Endothelial cell of umbilical vein (primary cell): ENCODE measurements around the gene PCGF3. TPM values are rescaled to one million over a fixed set of nuclear protein-coding genes. Genes with fewer than 3 reads are reported as not detected.

Experiments
- BruUV-seq: library from RNA; stranded (reverse); fragments of 400-500 nt; replicated peaks from 2 replicates; lab custom pipeline; 2021; lab: Mats Ljungman, UMichigan
- CTCF ChIA-PET: fragments of 300-600, 350-600 bp; sonication (Branson Sonifier 250); formaldehyde crosslinking; loops from one replicate; lab custom pipeline; 2021; ENCODE audit warnings: antibody characterized with exemption, inconsistent platforms; lab: Charles Lee
- POLR2A ChIA-PET: fragments of 300-600, 350-600 bp; sonication (Branson Sonifier 250); formaldehyde crosslinking; loops from one replicate; lab custom pipeline; 2021; ENCODE audit warnings: antibody characterized with exemption, inconsistent platforms; lab: Charles Lee
- DNase-seq: peaks from one replicate; pipeline ENCODE4 v3.0.0-alpha.2; 2011; ENCODE audit warnings: low read depth, low spot score
- FAIRE-seq: peaks from 2 replicates; lab custom pipeline; 2011; peaks lifted over from hg19 to GRCh38; lab: Jason Lieb, UNC
- H2AFZ ChIP-seq: 2 replicates; pipeline ENCODE4 v1.6.0; 2012; ENCODE audit warnings: low read depth, low read length, control low read depth, inconsistent platforms
- H3K27ac ChIP-seq: 2 replicates; pipeline ENCODE4 v1.5.1; 2011; ENCODE audit warnings: low read depth, mild to moderate bottlenecking, control low read depth, low read length, moderate library complexity; ENCODE audit not compliant: insufficient read depth
- H3K27me3 ChIP-seq, 2 experiments: 2 replicates each; pipeline versions ENCODE4 v1.6.0 to v1.6.1; 2011; ENCODE audit warnings: low read length in 2 of 2, mixed read lengths in 1 of 2; ENCODE audit not compliant: control insufficient read depth in 2 of 2, insufficient read depth in 2 of 2
- H3K36me3 ChIP-seq, 2 experiments: 2 replicates in 1 of 2; 3 replicates in 1 of 2; pipeline ENCODE4 v1.5.1; 2011; ENCODE audit warnings: low read length in 2 of 2, mild to moderate bottlenecking in 1 of 2, moderate library complexity in 1 of 2; ENCODE audit not compliant: control insufficient read depth in 2 of 2, insufficient read depth in 2 of 2; ENCODE audit errors: extremely low read depth in 1 of 2
- H3K4me1 ChIP-seq: 3 replicates; pipeline ENCODE4 v1.5.1; 2011; ENCODE audit warnings: mild to moderate bottlenecking, low read length; ENCODE audit not compliant: control insufficient read depth, insufficient read depth; ENCODE audit errors: extremely low read depth
- H3K4me2 ChIP-seq: 2 replicates; pipeline ENCODE4 v1.6.1; 2011; ENCODE audit warnings: low read length, control low read depth, mixed read lengths; ENCODE audit not compliant: insufficient read depth
- H3K4me3 ChIP-seq, 3 experiments: fragments of 200-600 bp in 1 of 3; sonication (generic), shearing (Covaris generic) in 1 of 3; replicated peaks in 1 of 3; 2 replicates each; pipeline ENCODE4 v1.5.1; 2011 to 2016; ENCODE audit warnings: control low read depth in 3 of 3, low read length in 3 of 3, mild to moderate bottlenecking in 2 of 3, inconsistent platforms in 1 of 3, low read depth in 1 of 3, moderate library complexity in 1 of 3; ENCODE audit not compliant: insufficient read depth in 1 of 3
- H3K79me2 ChIP-seq: 2 replicates; pipeline ENCODE4 v1.6.0; 2012; ENCODE audit warnings: low read length, inconsistent platforms; ENCODE audit not compliant: control insufficient read depth, insufficient read depth
- H3K9ac ChIP-seq: replicated peaks from 2 replicates; pipeline ENCODE3; 2011; ENCODE audit warnings: low read length, control low read depth; ENCODE audit not compliant: insufficient read depth; ENCODE audit errors: extremely low read depth
- H3K9me1 ChIP-seq: replicated peaks from 3 replicates; pipeline ENCODE4 v1.6.0; 2011; ENCODE audit warnings: mild to moderate bottlenecking, low read length; ENCODE audit not compliant: control insufficient read depth, insufficient read depth; ENCODE audit errors: extremely low read depth
- H3K9me3 ChIP-seq: replicated peaks from 2 replicates; pipeline ENCODE4 v1.5.1; 2012; ENCODE audit warnings: low read length, inconsistent platforms; ENCODE audit not compliant: control insufficient read depth, insufficient read depth
- H4K20me1 ChIP-seq: replicated peaks from 2 replicates; pipeline ENCODE3; 2011; ENCODE audit warnings: mild to moderate bottlenecking, low read length; ENCODE audit not compliant: control insufficient read depth, insufficient read depth; ENCODE audit errors: extremely low read depth
- EZH2 ChIP-seq: IDR thresholded peaks from 2 replicates; pipeline ENCODE4 v1.6.1; 2012; ENCODE audit warnings: borderline replicate concordance, low read depth, mild to moderate bottlenecking, moderate library complexity, low read length, inconsistent platforms; ENCODE audit not compliant: severe bottlenecking
- FOS ChIP-seq: IDR thresholded peaks from 2 replicates; pipeline ENCODE4 v1.6.1; 2011; ENCODE audit warnings: mild to moderate bottlenecking, low read length, moderate library complexity, borderline replicate concordance; ENCODE audit not compliant: insufficient read depth
- GATA2 ChIP-seq: IDR thresholded peaks from 2 replicates; pipeline ENCODE4 v1.7.0; 2011; ENCODE audit warnings: low read depth, mild to moderate bottlenecking, moderate library complexity, mixed read lengths, low read length; ENCODE audit not compliant: insufficient read length, insufficient read depth
- JUN ChIP-seq: IDR thresholded peaks from 2 replicates; pipeline ENCODE4 v1.6.1; 2011; ENCODE audit warnings: borderline replicate concordance, low read depth; ENCODE audit not compliant: insufficient read length, insufficient read depth
- MYC ChIP-seq: IDR thresholded peaks from one replicate; pipeline ENCODE4 v1.6.1; 2011; ENCODE audit warnings: mild to moderate bottlenecking, low read depth, low read length
- POLR2A ChIP-seq: IDR thresholded peaks from 2 replicates; pipeline ENCODE4 v1.6.1; 2012; ENCODE audit warnings: low read depth, mild to moderate bottlenecking, control low read depth, low read length
- POLR2AphosphoS5 ChIP-seq: IDR thresholded peaks from 2 replicates; pipeline ENCODE4 v1.6.1; 2012; ENCODE audit warnings: low read depth, mild to moderate bottlenecking, control low read depth, low read length, moderate library complexity; ENCODE audit not compliant: insufficient read depth
- dilution Hi-C: fragments of 300-500 bp; cut with MboI; formaldehyde crosslinking; loops from one replicate; pipeline ENCODE4 v1.15.0; 2019; ENCODE audit warnings: low sequenced_read_pairs; ENCODE audit not compliant: extremely low pct_ligation_motif_present
- intact Hi-C: fragments of 100-400 bp; cut with micrococcal nuclease; formaldehyde crosslinking; loops from one replicate; pipeline ENCODE4 v1.10.0; 2022
- polyA plus RNA-seq, 4 experiments: library from polyadenylated mRNA; depleted of rRNA in 3 of 4; stranded (reverse) in 3 of 4; unstranded in 1 of 4; fragments of >200 nt; gene quantifications; 2 replicates each; pipeline versions ENCODE4 v1.2.1 to v1.2.3, GENCODE V29; 2011 to 2012; ENCODE audit warnings: missing spikeins in 1 of 4
- total RNA-seq: library from RNA; stranded (reverse); gene quantifications from 2 replicates; pipeline ENCODE4 v1.2.3, GENCODE V29; 2021
- TF ChIP-seq, protein P1 (sequence below), 2 donors: IDR thresholded peaks; 1 replicate in 1 of 2; 2 replicates in 1 of 2; pipeline ENCODE4 v1.5.1; 2011; ENCODE audit warnings: low read length in 2 of 2, mild to moderate bottlenecking in 2 of 2, moderate library complexity in 2 of 2, control low read depth in 1 of 2, inconsistent platforms in 1 of 2, low read depth in 1 of 2; ENCODE audit not compliant: insufficient read depth in 1 of 2; ENCODE audit errors: extremely low read depth in 1 of 2
- TF ChIP-seq, protein P2 (sequence below): IDR thresholded peaks from 2 replicates; pipeline ENCODE4 v1.6.1; 2011; ENCODE audit not compliant: insufficient read depth, insufficient read length

The PCGF3 gene
- total and polyA plus RNA-seq, 2 donors (not counting 3 experiments of a cell fraction or from before 2014, with no cell fraction given), result 70.2 to 91.8 TPM

DNA sequence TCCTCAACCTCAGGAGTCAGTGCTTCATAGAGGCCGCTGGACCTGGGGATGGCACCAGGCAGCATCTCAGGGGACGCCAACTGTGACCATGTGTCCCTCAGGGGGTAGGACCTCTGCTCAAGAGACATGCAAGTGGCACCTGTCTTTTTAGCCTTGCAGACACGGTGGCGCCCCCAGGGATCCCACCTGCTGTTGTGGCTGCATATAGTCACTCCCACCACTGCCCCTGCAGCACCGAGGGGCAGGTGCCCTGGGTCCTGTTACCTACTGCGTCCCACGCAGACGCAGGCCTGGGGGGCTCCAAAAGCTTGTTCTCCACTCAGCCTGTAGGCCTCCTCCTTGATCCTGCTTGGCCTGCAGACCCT lies 28.8 kb upstream of the PCGF3 start:
- Histone ChIP-seq H3K4me3 (no peak overlapping the region), H4K20me1 (no peaks in the 10 kb centered on the region), H3K9me1 (no peaks in the 10 kb centered on the region), H3K36me3 (peaks cover 5% of the 10 kb centered on the region in 2 experiments), H2AFZ (no peak overlapping the region), H3K9me3 (no peaks in the 10 kb centered on the region), H3K4me2 (no peak overlapping the region), H3K9ac (no peak overlapping the region), H3K27ac (no peak overlapping the region), H3K4me1 (peaks cover 16% of the 10 kb centered on the region), H3K27me3 (no peaks in the 10 kb centered on the region), H3K79me2 (peaks cover 12% of the 10 kb centered on the region)
- DNase-seq (no peak), FAIRE-seq (no peak)
- CTCF ChIA-PET, result no interaction called here
- dilution Hi-C loops (no loop called here), intact Hi-C loops (loop anchor here (10.0 kb wide), 2 partner anchors 202 to 342 kb away; partner anchors contain the start of gene ZNF141)
- POLR2A ChIA-PET, result no interaction called here
- no TSS peak for BruUV-seq
- TF ChIP-seq, protein P1, sequence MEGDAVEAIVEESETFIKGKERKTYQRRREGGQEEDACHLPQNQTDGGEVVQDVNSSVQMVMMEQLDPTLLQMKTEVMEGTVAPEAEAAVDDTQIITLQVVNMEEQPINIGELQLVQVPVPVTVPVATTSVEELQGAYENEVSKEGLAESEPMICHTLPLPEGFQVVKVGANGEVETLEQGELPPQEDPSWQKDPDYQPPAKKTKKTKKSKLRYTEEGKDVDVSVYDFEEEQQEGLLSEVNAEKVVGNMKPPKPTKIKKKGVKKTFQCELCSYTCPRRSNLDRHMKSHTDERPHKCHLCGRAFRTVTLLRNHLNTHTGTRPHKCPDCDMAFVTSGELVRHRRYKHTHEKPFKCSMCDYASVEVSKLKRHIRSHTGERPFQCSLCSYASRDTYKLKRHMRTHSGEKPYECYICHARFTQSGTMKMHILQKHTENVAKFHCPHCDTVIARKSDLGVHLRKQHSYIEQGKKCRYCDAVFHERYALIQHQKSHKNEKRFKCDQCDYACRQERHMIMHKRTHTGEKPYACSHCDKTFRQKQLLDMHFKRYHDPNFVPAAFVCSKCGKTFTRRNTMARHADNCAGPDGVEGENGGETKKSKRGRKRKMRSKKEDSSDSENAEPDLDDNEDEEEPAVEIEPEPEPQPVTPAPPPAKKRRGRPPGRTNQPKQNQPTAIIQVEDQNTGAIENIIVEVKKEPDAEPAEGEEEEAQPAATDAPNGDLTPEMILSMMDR (IDR thresholded peaks at IDR 0.05; ENCODE audit: extremely low read depth in 1 of 2, insufficient read depth in 1 of 2, low read depth in 1 of 2, low read length in 2 of 2), result no peak
- TF ChIP-seq, protein P2, sequence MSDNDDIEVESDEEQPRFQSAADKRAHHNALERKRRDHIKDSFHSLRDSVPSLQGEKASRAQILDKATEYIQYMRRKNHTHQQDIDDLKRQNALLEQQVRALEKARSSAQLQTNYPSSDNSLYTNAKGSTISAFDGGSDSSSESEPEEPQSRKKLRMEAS, result no peak
- TF ChIP-seq GATA2 (no peak), JUN (no peak), POLR2AphosphoS5 (no peak), FOS (no peak), MYC (no peak), EZH2 (no peak), POLR2A (no peak)
